ENCODE measurements around the gene COL9A1.

The COL9A1 gene

GRCh38 chr6:70221715-70222438, 81.0 kb downstream of the COL9A1 start:
- no peak for DNase-seq

- no peak for DNase-seq
These were observed 81.7 kb downstream of the COL9A1 start for GRCh38 chr6:70221025-70221714.

- no peak for DNase-seq
These were observed 82.8 kb downstream of the COL9A1 start for GRCh38 chr6:70219943-70220613.

- no peak for DNase-seq
These were observed 86.1 kb downstream of the COL9A1 start for GRCh38 chr6:70216767-70217166.

GRCh38 chr6:70215460-70216108, 87.3 kb downstream of the COL9A1 start:
- DNase-seq, result no peak

GRCh38 chr6:70210462-70210861, 92.4 kb downstream of the COL9A1 start:
- no peak for DNase-seq

GRCh38 chr6:70208235-70208790, 94.6 kb downstream of the COL9A1 start:
- DNase-seq, result no peak

- DNase-seq, result no peak
These were observed 104.1 kb downstream of the COL9A1 start for GRCh38 chr6:70198785-70199184.

- no peak for DNase-seq
These were observed 106.4 kb downstream of the COL9A1 start for GRCh38 chr6:70196531-70196930.

- DNase-seq, result no peak
These were observed 108.5 kb downstream of the COL9A1 start for GRCh38 chr6:70194421-70194820.

GRCh38 chr6:70188202-70188601, 114.7 kb downstream of the COL9A1 start:
- no peak for DNase-seq

GRCh38 chr6:70186461-70186860, 116.4 kb downstream of the COL9A1 start:
- no peak for DNase-seq

- no peak for DNase-seq
These were observed 118.2 kb downstream of the COL9A1 start for GRCh38 chr6:70184723-70185122.

GRCh38 chr6:70183538-70183937, 119.3 kb downstream of the COL9A1 start:
- no peak for DNase-seq

GRCh38 chr6:70180901-70181599, 121.8 kb downstream of the COL9A1 start:
- no peak for DNase-seq

GRCh38 chr6:70180183-70180900, 122.5 kb downstream of the COL9A1 start:
- DNase-seq, result no peak

GRCh38 chr6:70176842-70177550, 125.9 kb downstream of the COL9A1 start:
- DNase-seq, result no peak

- no peak for DNase-seq
These were observed 127.1 kb downstream of the COL9A1 start for GRCh38 chr6:70175770-70176169.

- no peak for DNase-seq
These were observed 130.6 kb downstream of the COL9A1 start for GRCh38 chr6:70172252-70172651.

GRCh38 chr6:70171236-70171635, 131.6 kb downstream of the COL9A1 start:
- DNase-seq, result no peak
